KOPT-K1 (cell line): ENCODE measurements around the gene UBR4.

ENCODE experiments used
- H3K27ac ChIP-seq: fragments of 200-600 bp; sonication (generic); 2 replicates; pipeline ENCODE4 v1.5.1; 2016; ENCODE audit warnings: antibody characterized with exemption, mild to moderate bottlenecking, low read depth, low read length; ENCODE audit not compliant: poor library complexity, severe bottlenecking
- H3K36me3 ChIP-seq: fragments of 200-600 bp; sonication (generic); 2 replicates; pipeline ENCODE4 v1.5.1; 2017; ENCODE audit warnings: antibody characterized with exemption, mild to moderate bottlenecking, low read length, moderate library complexity; ENCODE audit not compliant: insufficient read depth
- H3K9me3 ChIP-seq: fragments of 200-600 bp; sonication (generic); 2 replicates; pipeline ENCODE4 v1.5.1; 2017; ENCODE audit warnings: antibody characterized with exemption, low read length, mild to moderate bottlenecking; ENCODE audit not compliant: insufficient read depth, poor library complexity, severe bottlenecking

UBR4 gene

GRCh38 chr1:19063122-19063521 lies 146.9 kb downstream of the UBR4 start:
- peaks cover 7% of the 10 kb centered on the region for H3K9me3 ChIP-seq
- no peak overlapping the region for H3K27ac ChIP-seq
- no peaks in the 10 kb centered on the region for H3K36me3 ChIP-seq

GRCh38 chr1:19062258-19063029 lies 147.6 kb downstream of the UBR4 start:
- Histone ChIP-seq H3K27ac (no peak overlapping the region), H3K9me3 (peaks cover 7% of the 10 kb centered on the region), H3K36me3 (no peaks in the 10 kb centered on the region)

- no peak overlapping the region for H3K27ac ChIP-seq
- H3K9me3 ChIP-seq: peaks cover 7% of the 10 kb centered on the region
- H3K36me3 ChIP-seq: no peaks in the 10 kb centered on the region
These were observed 148.3 kb downstream of the UBR4 start for GRCh38 chr1:19061798-19062197.

- no peak overlapping the region for H3K27ac ChIP-seq
- no peaks in the 10 kb centered on the region for H3K36me3 ChIP-seq
These were observed 148.7 kb downstream of the UBR4 start for GRCh38 chr1:19061343-19061742.

GRCh38 chr1:19059773-19060172 lies 150.3 kb downstream of the UBR4 start:
- no peaks in the 10 kb centered on the region for H3K36me3 ChIP-seq
- H3K9me3 ChIP-seq: peaks cover 7% of the 10 kb centered on the region
- no peak overlapping the region for H3K27ac ChIP-seq

More at GRCh38 chr1:19061343-19061742, 148.7 kb downstream of the UBR4 start:
- H3K9me3 ChIP-seq: peaks cover 7% of the 10 kb centered on the region

GRCh38 chr1:19058476-19058797 lies 151.6 kb downstream of the UBR4 start:
- H3K36me3 ChIP-seq: no peaks in the 10 kb centered on the region
- no peak overlapping the region for H3K27ac ChIP-seq
- H3K9me3 ChIP-seq: peaks cover 7% of the 10 kb centered on the region

- peaks cover 7% of the 10 kb centered on the region for H3K9me3 ChIP-seq
- H3K27ac ChIP-seq: no peak overlapping the region
- H3K36me3 ChIP-seq: no peaks in the 10 kb centered on the region
These were observed 152.1 kb downstream of the UBR4 start for GRCh38 chr1:19057784-19058475.

GRCh38 chr1:19057182-19057779 lies 152.8 kb downstream of the UBR4 start:
- H3K36me3 ChIP-seq: no peaks in the 10 kb centered on the region
- H3K9me3 ChIP-seq: peaks cover 7% of the 10 kb centered on the region
- H3K27ac ChIP-seq: no peak overlapping the region

GRCh38 chr1:19055701-19056100 lies 154.4 kb downstream of the UBR4 start:
- no peaks in the 10 kb centered on the region for H3K36me3 ChIP-seq
- no peaks in the 10 kb centered on the region for H3K9me3 ChIP-seq
- H3K27ac ChIP-seq: no peak overlapping the region

GRCh38 chr1:19055001-19055400 lies 155.1 kb downstream of the UBR4 start:
- no peak overlapping the region for H3K27ac ChIP-seq
- no peaks in the 10 kb centered on the region for H3K9me3 ChIP-seq
- H3K36me3 ChIP-seq: no peaks in the 10 kb centered on the region

- H3K36me3 ChIP-seq: no peaks in the 10 kb centered on the region
These were observed 155.8 kb downstream of the UBR4 start for GRCh38 chr1:19054216-19054615.

GRCh38 chr1:19053486-19053885 lies 156.6 kb downstream of the UBR4 start:
- Histone ChIP-seq H3K9me3 (no peaks in the 10 kb centered on the region), H3K27ac (no peak overlapping the region), H3K36me3 (no peaks in the 10 kb centered on the region)

More at GRCh38 chr1:19054216-19054615, 155.8 kb downstream of the UBR4 start:
- Histone ChIP-seq H3K9me3 (no peaks in the 10 kb centered on the region), H3K27ac (no peak overlapping the region)

- no peaks in the 10 kb centered on the region for H3K36me3 ChIP-seq
- H3K27ac ChIP-seq: no peak overlapping the region
- no peaks in the 10 kb centered on the region for H3K9me3 ChIP-seq
These were observed 160.3 kb downstream of the UBR4 start for GRCh38 chr1:19049798-19050197.

- H3K27ac ChIP-seq: no peak overlapping the region
- no peaks in the 10 kb centered on the region for H3K9me3 ChIP-seq
- no peaks in the 10 kb centered on the region for H3K36me3 ChIP-seq
These were observed 160.8 kb downstream of the UBR4 start for GRCh38 chr1:19049128-19049768.
